SU-DHL-6 (cell line): Measurements from ENCODE around the gene FES.

Source experiments
- H2AFZ ChIP-seq: fragments of 200-600 bp; sonication (generic); 2 replicates; pipeline ENCODE4 v1.6.1; 2014; ENCODE audit warnings: low read depth, mild to moderate bottlenecking, moderate library complexity, mixed read lengths, antibody characterized with exemption, low read length; ENCODE audit not compliant: severe bottlenecking
- H3F3A ChIP-seq: fragments of 200-600 bp; shearing (Covaris generic); 2 replicates; pipeline ENCODE4 v1.6.0; 2016; ENCODE audit warnings: antibody characterized with exemption, mild to moderate bottlenecking; ENCODE audit not compliant: insufficient read depth
- H3K27ac ChIP-seq: fragments of 200-600 bp; sonication (generic); 2 replicates; pipeline ENCODE4 v1.5.1; 2016; ENCODE audit warnings: low read depth, mild to moderate bottlenecking, low read length, moderate library complexity, mixed read lengths
- H3K27me3 ChIP-seq: fragments of 200-600 bp; sonication (generic), shearing (Covaris generic); 2 replicates; pipeline ENCODE4 v1.6.0; 2014; ENCODE audit warnings: mild to moderate bottlenecking, low read length
- H3K36me3 ChIP-seq: fragments of 200-600 bp; sonication (generic); 2 replicates; pipeline ENCODE4 v1.6.1; 2014; ENCODE audit warnings: mild to moderate bottlenecking, low read length, mixed read lengths
- H3K4me2 ChIP-seq: fragments of 300-600, 200-600 bp; shearing (Covaris generic), sonication (generic); 2 replicates; pipeline ENCODE4 v1.6.0; 2014; ENCODE audit warnings: low read length, low read depth, mild to moderate bottlenecking; ENCODE audit not compliant: poor library complexity, severe bottlenecking
- H3K4me3 ChIP-seq: fragments of 200-600 bp; sonication (generic); 2 replicates; pipeline ENCODE4 v1.5.1; 2014; ENCODE audit warnings: antibody characterized with exemption, low read length, mild to moderate bottlenecking, mixed read lengths; ENCODE audit not compliant: insufficient read depth, poor library complexity, severe bottlenecking
- H3K79me2 ChIP-seq: fragments of 200-600 bp; sonication (generic); 2 replicates; pipeline ENCODE4 v1.6.1; 2014; ENCODE audit warnings: mild to moderate bottlenecking, low read length, moderate library complexity; ENCODE audit not compliant: insufficient read depth
- H3K9ac ChIP-seq: fragments of 200-600 bp; sonication (generic); 2 replicates; pipeline ENCODE4 v1.7.0; 2014; ENCODE audit warnings: mild to moderate bottlenecking, low read length
- H3K9me2 ChIP-seq: fragments of 200-600 bp; sonication (generic); replicated peaks from 2 replicates; pipeline ENCODE4 v1.6.1; 2014; ENCODE audit warnings: low read length; ENCODE audit not compliant: insufficient read depth
- H3K9me3 ChIP-seq: fragments of 200-600 bp; sonication (generic); 2 replicates; pipeline ENCODE4 v1.6.1; 2014; ENCODE audit warnings: low read length, mixed read lengths; ENCODE audit not compliant: insufficient read depth
- H4K20me1 ChIP-seq: fragments of 200-600 bp; sonication (generic); 2 replicates; pipeline ENCODE4 v1.6.1; 2014; ENCODE audit warnings: low read depth, mild to moderate bottlenecking, antibody characterized with exemption, low read length, moderate library complexity, mixed read lengths
- EZH2phosphoT487 ChIP-seq: fragments of 200-600 bp; sonication (generic), shearing (Covaris generic); conservative IDR thresholded peaks from 2 replicates; pipeline ENCODE4 v1.6.1; 2018; ENCODE audit warnings: mild to moderate bottlenecking, antibody characterized with exemption, low read length, moderate library complexity, mixed read lengths
- TF ChIP-seq, protein P1 (sequence below): fragments of 200-600 bp; sonication (generic); IDR thresholded peaks from one replicate; pipeline ENCODE4 v1.5.1; 2017; ENCODE audit warnings: antibody characterized with exemption, mild to moderate bottlenecking, low read length, moderate library complexity; ENCODE audit not compliant: insufficient read depth, poor library complexity, severe bottlenecking

Gene FES

DNA sequence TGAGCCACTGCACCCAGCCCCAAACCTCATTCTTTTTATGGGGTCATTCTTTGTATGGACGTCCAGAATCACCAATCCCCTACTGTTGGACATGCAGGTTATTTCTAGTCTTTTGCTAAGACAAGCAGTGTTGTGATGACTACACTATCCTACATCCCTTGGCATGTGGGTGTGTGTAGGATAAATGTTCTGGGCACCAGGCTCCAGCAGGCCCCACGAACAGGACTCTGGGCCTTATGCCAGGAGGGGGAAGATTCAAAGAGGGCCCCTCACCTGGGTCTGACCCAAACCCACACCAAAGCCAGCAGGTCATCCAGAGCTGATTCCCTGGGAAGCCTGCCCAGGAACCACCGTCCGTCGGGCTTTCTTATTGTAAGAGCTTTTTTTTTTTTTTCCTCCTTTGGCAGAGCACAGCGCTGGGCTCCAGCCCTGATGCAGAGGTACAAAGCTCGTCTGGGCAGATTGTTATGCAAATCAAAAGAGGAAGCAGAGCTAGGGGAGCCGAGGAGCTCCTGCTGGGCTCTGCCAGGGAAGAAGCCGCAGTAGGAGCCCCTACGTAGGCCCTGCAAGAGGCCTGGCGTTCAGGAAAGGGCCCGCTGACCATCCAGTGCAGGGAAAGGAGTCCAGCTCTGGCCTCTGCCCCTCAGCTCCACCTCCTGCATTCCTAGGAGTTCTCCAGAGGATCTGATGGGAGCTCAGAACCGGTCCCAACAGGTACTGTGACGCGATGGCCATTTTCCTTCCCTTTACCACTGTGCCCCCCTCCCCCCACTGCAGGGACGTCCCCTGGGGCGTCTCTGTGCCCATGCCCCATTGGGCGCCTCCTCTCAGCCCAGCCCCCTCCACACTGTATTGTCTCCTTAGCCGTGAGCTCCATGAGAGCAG lies 44.9 kb upstream of the FES start:
- TF ChIP-seq EZH2phosphoT487: no peak
- TF ChIP-seq, protein P1, sequence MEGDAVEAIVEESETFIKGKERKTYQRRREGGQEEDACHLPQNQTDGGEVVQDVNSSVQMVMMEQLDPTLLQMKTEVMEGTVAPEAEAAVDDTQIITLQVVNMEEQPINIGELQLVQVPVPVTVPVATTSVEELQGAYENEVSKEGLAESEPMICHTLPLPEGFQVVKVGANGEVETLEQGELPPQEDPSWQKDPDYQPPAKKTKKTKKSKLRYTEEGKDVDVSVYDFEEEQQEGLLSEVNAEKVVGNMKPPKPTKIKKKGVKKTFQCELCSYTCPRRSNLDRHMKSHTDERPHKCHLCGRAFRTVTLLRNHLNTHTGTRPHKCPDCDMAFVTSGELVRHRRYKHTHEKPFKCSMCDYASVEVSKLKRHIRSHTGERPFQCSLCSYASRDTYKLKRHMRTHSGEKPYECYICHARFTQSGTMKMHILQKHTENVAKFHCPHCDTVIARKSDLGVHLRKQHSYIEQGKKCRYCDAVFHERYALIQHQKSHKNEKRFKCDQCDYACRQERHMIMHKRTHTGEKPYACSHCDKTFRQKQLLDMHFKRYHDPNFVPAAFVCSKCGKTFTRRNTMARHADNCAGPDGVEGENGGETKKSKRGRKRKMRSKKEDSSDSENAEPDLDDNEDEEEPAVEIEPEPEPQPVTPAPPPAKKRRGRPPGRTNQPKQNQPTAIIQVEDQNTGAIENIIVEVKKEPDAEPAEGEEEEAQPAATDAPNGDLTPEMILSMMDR: no peak
- Histone ChIP-seq H3K79me2 (no peaks in the 10 kb centered on the region), H3K9ac (no peak overlapping the region), H2AFZ (no peak overlapping the region), H4K20me1 (no peaks in the 10 kb centered on the region), H3K27ac (no peak overlapping the region), H3K36me3 (no peaks in the 10 kb centered on the region), H3K27me3 (no peaks in the 10 kb centered on the region), H3K4me3 (no peak overlapping the region), H3K9me2 (no peaks in the 10 kb centered on the region), H3K9me3 (no peaks in the 10 kb centered on the region), H3K4me2 (peak overlapping the region; percentile 22), H3F3A (no peaks in the 10 kb centered on the region)

DNA sequence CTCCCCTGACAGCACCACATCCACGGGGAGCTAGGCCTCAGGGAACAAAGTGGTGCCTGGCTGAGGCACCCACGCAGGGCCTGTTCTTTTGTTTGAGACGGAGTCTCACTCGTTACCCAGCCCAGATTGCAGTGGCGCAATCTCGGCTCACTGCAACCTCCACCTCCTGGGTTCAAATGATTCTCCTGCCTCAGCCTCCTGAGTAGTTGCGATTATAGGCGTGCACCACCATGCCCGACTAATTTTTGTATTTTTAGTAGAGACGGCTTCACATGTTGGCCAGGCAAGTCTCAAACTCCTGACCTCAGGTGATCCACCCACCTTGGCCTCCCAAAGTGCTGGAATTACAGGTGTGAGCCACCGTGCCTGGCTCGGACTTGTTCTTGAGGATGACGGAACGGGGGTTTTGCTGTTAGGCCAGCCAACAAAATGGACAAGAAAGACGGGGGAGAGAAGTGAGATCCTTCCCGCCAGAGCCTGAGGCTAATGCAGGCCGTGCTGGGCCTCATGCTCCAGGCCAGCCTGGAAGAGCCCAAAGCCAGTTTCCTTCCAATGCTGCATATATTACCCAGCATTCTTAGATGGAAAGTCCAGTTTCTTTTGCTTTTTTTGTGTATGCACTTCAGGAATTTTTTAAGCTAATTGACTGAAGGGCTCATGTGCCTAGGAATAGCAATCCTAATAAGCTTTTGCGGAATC lies 44.0 kb upstream of the FES start:
- Histone ChIP-seq H3F3A (no peaks in the 10 kb centered on the region), H3K4me2 (no peak overlapping the region), H3K9ac (no peak overlapping the region), H3K79me2 (no peaks in the 10 kb centered on the region), H3K27ac (no peak overlapping the region), H3K4me3 (no peak overlapping the region), H3K27me3 (no peaks in the 10 kb centered on the region), H2AFZ (no peak overlapping the region), H3K9me2 (no peaks in the 10 kb centered on the region), H3K36me3 (no peaks in the 10 kb centered on the region), H4K20me1 (no peaks in the 10 kb centered on the region), H3K9me3 (no peaks in the 10 kb centered on the region)
- TF ChIP-seq, protein P1: no peak
- no peak for TF ChIP-seq EZH2phosphoT487

DNA sequence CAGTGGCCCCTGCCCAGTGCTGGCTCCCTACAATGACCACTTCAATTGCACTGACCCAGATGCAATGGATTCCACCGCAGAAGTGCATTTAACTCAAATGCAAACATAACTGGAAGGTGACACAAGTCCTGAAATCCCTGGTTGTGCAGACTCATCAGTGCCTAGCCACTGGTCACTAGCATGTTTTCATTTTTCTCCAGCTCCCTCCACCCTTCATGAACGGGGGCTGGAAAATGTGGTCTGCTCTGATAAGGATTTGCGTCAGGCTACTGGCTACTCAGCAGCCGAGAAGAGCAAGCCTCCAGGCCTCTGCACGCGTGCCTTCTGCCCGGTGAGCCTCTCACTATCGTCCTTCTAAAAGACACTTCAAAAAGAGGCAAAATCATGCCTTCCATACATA lies 43.4 kb upstream of the FES start:
- no peaks in the 10 kb centered on the region for H3K36me3 ChIP-seq
- H3K27me3 ChIP-seq: no peaks in the 10 kb centered on the region
- no peaks in the 10 kb centered on the region for H3K79me2 ChIP-seq
- H3K9me3 ChIP-seq: no peaks in the 10 kb centered on the region
- TF ChIP-seq, protein P1: no peak
- no peak for TF ChIP-seq EZH2phosphoT487
- H2AFZ ChIP-seq: no peak overlapping the region
- H4K20me1 ChIP-seq: no peaks in the 10 kb centered on the region
- H3F3A ChIP-seq: no peaks in the 10 kb centered on the region
- H3K4me2 ChIP-seq: no peak overlapping the region
- no peak overlapping the region for H3K4me3 ChIP-seq
- no peak overlapping the region for H3K27ac ChIP-seq
- H3K9ac ChIP-seq: no peak overlapping the region
- no peaks in the 10 kb centered on the region for H3K9me2 ChIP-seq
